HG02642 (cell line): ENCODE results near the gene TMOD2.

Source experiments
- ATAC-seq: cut with Tn5 transposase; IDR thresholded peaks from one replicate; pipeline ENCODE4 v1.9.1; 2021; ENCODE audit warnings: mild to moderate bottlenecking; ENCODE audit not compliant: unreplicated experiment, poor library complexity

Gene TMOD2

GRCh38 chr15:51735228-51736010 lies 16.0 kb upstream of the TMOD2 start:
- no peak for ATAC-seq

- no peak for ATAC-seq
Observed at GRCh38 chr15:51736069-51736468, 15.3 kb upstream of the TMOD2 start.

- ATAC-seq, result peak; percentile 38
Observed at GRCh38 chr15:51736751-51737521, 14.5 kb upstream of the TMOD2 start.

- peak; percentile 58 for ATAC-seq
Observed at GRCh38 chr15:51737522-51738305, 13.7 kb upstream of the TMOD2 start, which contains the start of gene LYSMD2. Gene LYSMD2 (minus strand): TSS chr15:51737655. CDS start chr15:51737622, 33 bp downstream.

GRCh38 chr15:51738553-51738952 lies 12.8 kb upstream of the TMOD2 start:
- ATAC-seq, result no peak

GRCh38 chr15:51739061-51739712 lies 12.2 kb upstream of the TMOD2 start:
- ATAC-seq, result no peak

GRCh38 chr15:51749307-51749706 lies 2.1 kb upstream of the TMOD2 start:
- no peak for ATAC-seq

GRCh38 chr15:51750186-51750585 lies 1.2 kb upstream of the TMOD2 start:
- ATAC-seq, result no peak

- peak; percentile 39 for ATAC-seq
Observed at GRCh38 chr15:51751697-51752683, 593 bp downstream of the TMOD2 start.

GRCh38 chr15:51752888-51753287 lies 1.5 kb downstream of the TMOD2 start:
- ATAC-seq, result no peak

GRCh38 chr15:51754267-51754666 lies 2.9 kb downstream of the TMOD2 start:
- no peak for ATAC-seq

- no peak for ATAC-seq
Observed at GRCh38 chr15:51755790-51756189, 4.4 kb downstream of the TMOD2 start.

- no peak for ATAC-seq
Observed at GRCh38 chr15:51756482-51756881, 5.1 kb downstream of the TMOD2 start.

- ATAC-seq, result no peak
Observed at GRCh38 chr15:51757450-51757849, 6.1 kb downstream of the TMOD2 start.

- ATAC-seq, result no peak
Observed at GRCh38 chr15:51758645-51759044, 7.2 kb downstream of the TMOD2 start.

GRCh38 chr15:51759557-51760070 lies 8.2 kb downstream of the TMOD2 start:
- ATAC-seq, result no peak

- no peak for ATAC-seq
Observed at GRCh38 chr15:51760805-51761204, 9.4 kb downstream of the TMOD2 start.

GRCh38 chr15:51765751-51766150 lies 14.4 kb downstream of the TMOD2 start:
- ATAC-seq, result no peak

- no peak for ATAC-seq
Observed at GRCh38 chr15:51766341-51766740, 14.9 kb downstream of the TMOD2 start.
